NCI-H526 (cell line): ENCODE measurements around the gene MAP3K12.
"Not testable (repeated sequence)": the region's sequence is repeated elsewhere in the genome, so short reads cannot be mapped to it uniquely, and the experiment has no call there.

Experiments
- DNase-seq, 2 experiments: peaks; one replicate each; lab custom pipeline; 2025; lab: John Stamatoyannopoulos, UW

Gene MAP3K12

DNA sequence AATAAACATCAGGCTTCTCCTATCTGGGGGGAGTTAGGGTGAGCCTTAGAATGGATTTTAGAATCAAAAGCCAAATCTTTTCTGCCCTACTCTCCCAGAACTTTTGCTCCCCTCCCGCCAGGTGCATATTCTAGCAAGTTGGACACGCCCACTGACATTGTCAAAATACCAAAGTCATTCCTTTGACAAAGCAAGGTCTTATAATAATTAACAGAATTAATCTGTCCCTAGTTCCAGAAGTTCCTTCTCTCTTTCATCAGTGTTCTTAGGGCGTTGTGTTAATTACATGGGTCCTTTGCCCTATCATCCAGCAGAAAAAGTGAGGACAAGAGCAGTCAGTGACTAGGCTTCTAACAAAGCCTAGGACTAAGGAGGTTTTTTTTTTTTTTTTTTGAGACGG, 55.3 kb downstream of the MAP3K12 start:
- DNase-seq: no peak

DNA sequence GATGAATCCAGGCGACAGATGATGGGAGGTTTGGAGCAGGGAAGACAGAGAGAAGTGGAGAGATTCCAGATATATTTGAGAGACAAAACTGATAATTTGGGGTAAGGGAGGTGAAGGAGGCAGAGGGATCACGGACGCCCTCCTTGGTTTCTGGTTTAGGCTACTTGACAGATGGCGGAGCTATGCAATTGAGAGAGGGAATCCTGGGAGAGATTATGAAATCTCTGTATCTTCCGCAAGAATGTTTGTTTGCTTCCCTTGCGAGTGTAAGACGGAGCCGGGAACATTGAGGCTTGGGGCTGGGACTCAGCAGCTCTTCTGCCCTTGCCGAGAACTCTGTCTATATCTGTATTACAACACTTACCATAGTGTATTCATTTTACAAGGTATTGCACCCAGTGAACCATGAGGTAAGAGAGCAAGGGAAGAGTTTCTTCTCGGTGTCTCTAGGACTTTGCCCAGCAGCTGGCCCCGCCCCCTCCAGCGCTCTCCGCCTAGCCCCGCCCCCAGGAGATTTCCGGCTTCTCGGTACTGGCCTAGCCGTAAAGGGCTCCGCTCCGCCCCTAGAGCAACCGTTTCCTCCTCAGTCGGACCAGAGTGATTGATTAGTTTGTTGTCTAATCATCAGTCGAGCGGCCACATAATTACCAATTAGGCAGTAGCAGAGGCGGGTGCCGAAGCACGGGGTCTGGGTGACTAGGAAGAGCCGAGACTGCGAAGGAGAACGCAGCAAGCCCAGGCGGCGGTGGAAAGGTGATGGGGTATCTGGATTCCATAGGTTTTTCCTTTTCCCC, 58.0 kb downstream of the MAP3K12 start, which contains the start of gene PRR13:
TSS of gene PRR13 (plus strand) at position 695 of the 794 bp plus-strand sequence. CDS start 981 bp downstream, outside the sequence.
- DNase-seq: peak; percentile 99

- DNase-seq: not testable (repeated sequence)
Measured at GRCh38 chr12:53439582-53439981, 59.7 kb downstream of the MAP3K12 start.

DNA sequence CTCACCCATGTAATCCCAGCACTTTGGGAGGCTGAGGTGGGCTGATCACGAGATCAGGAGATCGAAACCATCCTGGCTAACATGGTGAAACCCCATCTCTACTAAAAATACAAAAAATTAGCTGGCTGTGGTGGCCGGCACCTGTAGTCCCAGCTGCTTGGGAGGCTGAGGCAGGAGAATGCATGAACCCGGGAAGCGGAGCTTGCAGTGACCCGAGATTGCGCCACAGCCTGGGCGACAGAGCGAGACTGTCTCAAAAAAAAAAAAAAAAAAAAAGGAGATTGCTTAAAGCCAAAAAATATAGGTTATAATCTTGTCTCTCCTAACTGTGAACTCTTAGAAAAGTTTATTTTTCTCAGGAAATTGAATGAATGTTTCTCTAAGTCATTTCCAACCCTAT, 63.9 kb downstream of the MAP3K12 start:
- DNase-seq: not testable (repeated sequence)

DNA sequence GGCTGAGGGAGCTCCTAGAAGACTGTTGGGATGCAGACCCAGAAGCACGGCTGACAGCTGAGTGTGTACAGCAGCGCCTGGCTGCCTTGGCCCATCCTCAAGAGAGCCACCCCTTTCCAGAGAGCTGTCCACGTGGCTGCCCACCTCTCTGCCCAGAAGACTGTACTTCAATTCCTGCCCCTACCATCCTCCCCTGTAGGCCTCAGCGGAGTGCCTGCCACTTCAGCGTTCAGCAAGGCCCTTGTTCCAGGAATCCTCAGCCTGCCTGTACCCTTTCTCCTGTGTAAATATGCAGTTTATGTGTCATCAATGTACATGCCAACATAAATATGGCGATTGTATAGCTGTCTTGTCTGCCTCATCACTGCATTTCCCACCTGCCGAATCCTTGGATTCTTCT, 68.1 kb downstream of the MAP3K12 start:
- DNase-seq: no peak

DNA sequence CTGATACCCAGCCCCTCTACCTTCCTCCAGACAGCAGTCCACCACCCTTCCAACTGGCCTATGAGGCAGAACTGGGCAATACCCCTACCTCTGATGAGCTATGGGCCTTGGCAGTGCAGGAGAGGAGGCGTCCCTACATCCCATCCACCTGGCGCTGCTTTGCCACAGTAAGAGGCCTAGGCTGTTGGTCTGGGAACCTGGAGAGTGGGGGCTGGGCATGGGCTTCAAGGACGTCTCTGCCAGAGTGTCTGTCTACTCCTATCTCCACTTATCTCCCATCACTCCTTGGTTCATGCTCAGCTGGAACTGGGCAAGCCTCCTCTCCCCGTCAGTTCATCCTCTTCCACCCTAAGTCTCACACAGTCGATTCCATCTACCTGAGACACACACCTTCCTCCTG, 69.1 kb downstream of the MAP3K12 start:
- DNase-seq: no peak
